Measurements from ENCODE around the gene NLGN3. TPM values are rescaled to one million over a fixed set of nuclear protein-coding genes. Genes with fewer than 3 reads are reported as not detected.

NLGN3 gene
- polyA plus RNA-seq, 1 donor from 2014 or later: 11.7 TPM

DNA sequence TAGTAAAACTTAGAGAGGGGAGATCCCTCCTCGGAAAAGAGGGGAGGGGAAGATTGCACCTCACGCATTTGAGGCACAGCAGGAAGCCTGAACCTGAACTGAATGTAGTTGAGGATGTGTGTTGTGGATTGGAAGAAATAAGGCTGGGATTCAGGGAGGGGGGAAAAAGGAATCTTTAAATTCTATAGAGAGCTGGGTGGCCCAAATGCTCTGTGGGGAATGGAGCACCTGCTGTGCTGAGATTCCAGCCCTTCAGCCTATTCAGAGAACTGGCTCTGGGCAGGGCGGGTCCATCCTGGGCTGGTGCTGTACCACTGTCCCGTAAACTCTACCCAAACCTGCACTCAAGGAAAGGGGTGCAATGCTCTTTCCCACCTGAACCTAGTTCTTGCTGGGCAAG lies 44.9 kb upstream of the NLGN3 start:
- Histone ChIP-seq H3K4me3 (ENCODE audit: low read length) (no peak overlapping the region), H2AFZ (ENCODE audit: low read depth, low read length) (no peak overlapping the region), H3K9me3 (ENCODE audit: low read length) (no peaks in the 10 kb centered on the region), H3K27ac (ENCODE audit: low read length) (no peak overlapping the region), H3F3A (ENCODE audit: insufficient read depth, low read length, poor library complexity, severe bottlenecking) (no peaks in the 10 kb centered on the region), H3K4me2 (ENCODE audit: low read length) (no peak overlapping the region), H3K27me3 (ENCODE audit: insufficient read depth, low read depth, low read length) (peaks cover 7% of the 10 kb centered on the region), H3K79me2 (replicated peaks; ENCODE audit: insufficient read depth, low read length) (no peaks in the 10 kb centered on the region), H3K9me2 (ENCODE audit: insufficient read depth, low read length) (no peaks in the 10 kb centered on the region), H3K9ac (ENCODE audit: low read length) (no peak overlapping the region), H4K20me1 (ENCODE audit: insufficient read depth) (no peaks in the 10 kb centered on the region), H3K36me3 (ENCODE audit: insufficient read depth, low read length) (no peaks in the 10 kb centered on the region)
- no peak for TF ChIP-seq MXI1 (conservative IDR thresholded peaks at IDR 0.05; ENCODE audit: poor library complexity, severe bottlenecking)
- TF ChIP-seq CTCF (IDR thresholded peaks at IDR 0.05; ENCODE audit: poor library complexity, severe bottlenecking): no peak
- no peak for TF ChIP-seq SMC3 (conservative IDR thresholded peaks at IDR 0.05; ENCODE audit: poor library complexity)
- no peak for TF ChIP-seq TAF1 (IDR thresholded peaks at IDR 0.05; ENCODE audit: low read depth)
- TF ChIP-seq RAD21 (conservative IDR thresholded peaks at IDR 0.05): no peak
- no peak for TF ChIP-seq EZH2 (IDR thresholded peaks at IDR 0.05; ENCODE audit: borderline replicate concordance, insufficient read depth, low read length, poor library complexity, severe bottlenecking)
- no peak for TF ChIP-seq POLR2AphosphoS5 (IDR thresholded peaks at IDR 0.05)

DNA sequence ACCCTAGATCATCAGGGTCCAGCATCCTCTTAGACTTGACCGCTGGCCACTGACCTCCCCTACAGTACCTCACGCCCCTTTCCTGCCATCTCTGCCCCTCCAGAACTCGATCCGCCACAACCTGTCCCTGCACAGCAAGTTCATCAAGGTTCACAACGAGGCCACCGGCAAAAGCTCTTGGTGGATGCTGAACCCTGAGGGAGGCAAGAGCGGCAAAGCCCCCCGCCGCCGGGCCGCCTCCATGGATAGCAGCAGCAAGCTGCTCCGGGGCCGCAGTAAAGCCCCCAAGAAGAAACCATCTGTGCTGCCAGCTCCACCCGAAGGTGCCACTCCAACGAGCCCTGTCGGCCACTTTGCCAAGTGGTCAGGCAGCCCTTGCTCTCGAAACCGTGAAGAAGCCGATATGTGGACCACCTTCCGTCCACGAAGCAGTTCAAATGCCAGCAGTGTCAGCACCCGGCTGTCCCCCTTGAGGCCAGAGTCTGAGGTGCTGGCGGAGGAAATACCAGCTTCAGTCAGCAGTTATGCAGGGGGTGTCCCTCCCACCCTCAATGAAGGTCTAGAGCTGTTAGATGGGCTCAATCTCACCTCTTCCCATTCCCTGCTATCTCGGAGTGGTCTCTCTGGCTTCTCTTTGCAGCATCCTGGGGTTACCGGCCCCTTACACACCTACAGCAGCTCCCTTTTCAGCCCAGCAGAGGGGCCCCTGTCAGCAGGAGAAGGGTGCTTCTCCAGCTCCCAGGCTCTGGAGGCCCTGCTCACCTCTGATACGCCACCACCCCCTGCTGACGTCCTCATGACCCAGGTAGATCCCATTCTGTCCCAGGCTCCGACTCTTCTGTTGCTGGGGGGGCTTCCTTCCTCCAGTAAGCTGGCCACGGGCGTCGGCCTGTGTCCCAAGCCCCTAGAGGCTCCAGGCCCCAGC lies 43.8 kb upstream of the NLGN3 start:
- Histone ChIP-seq H3K79me2 (replicated peaks; ENCODE audit: insufficient read depth, low read length) (no peaks in the 10 kb centered on the region), H3K9me2 (ENCODE audit: insufficient read depth, low read length) (no peaks in the 10 kb centered on the region), H2AFZ (ENCODE audit: low read depth, low read length) (no peak overlapping the region), H3K4me3 (ENCODE audit: low read length) (no peak overlapping the region), H3F3A (ENCODE audit: insufficient read depth, low read length, poor library complexity, severe bottlenecking) (no peaks in the 10 kb centered on the region), H3K9me3 (ENCODE audit: low read length) (no peaks in the 10 kb centered on the region), H4K20me1 (ENCODE audit: insufficient read depth) (no peaks in the 10 kb centered on the region), H3K4me2 (ENCODE audit: low read length) (no peak overlapping the region), H3K27me3 (ENCODE audit: insufficient read depth, low read depth, low read length) (peaks cover 7% of the 10 kb centered on the region), H3K36me3 (ENCODE audit: insufficient read depth, low read length) (no peaks in the 10 kb centered on the region), H3K27ac (ENCODE audit: low read length) (no peak overlapping the region), H3K9ac (ENCODE audit: low read length) (no peak overlapping the region)
- TF ChIP-seq RAD21 (conservative IDR thresholded peaks at IDR 0.05): no peak
- TF ChIP-seq MXI1 (conservative IDR thresholded peaks at IDR 0.05; ENCODE audit: poor library complexity, severe bottlenecking): no peak
- TF ChIP-seq POLR2AphosphoS5 (IDR thresholded peaks at IDR 0.05): no peak
- no peak for TF ChIP-seq TAF1 (IDR thresholded peaks at IDR 0.05; ENCODE audit: low read depth)
- no peak for TF ChIP-seq EP300 (conservative IDR thresholded peaks at IDR 0.05; ENCODE audit: poor library complexity, severe bottlenecking)
- no peak for TF ChIP-seq EZH2 (IDR thresholded peaks at IDR 0.05; ENCODE audit: borderline replicate concordance, insufficient read depth, low read length, poor library complexity, severe bottlenecking)
- no peak for TF ChIP-seq SMC3 (conservative IDR thresholded peaks at IDR 0.05; ENCODE audit: poor library complexity)
- no peak for TF ChIP-seq CTCF (IDR thresholded peaks at IDR 0.05; ENCODE audit: poor library complexity, severe bottlenecking)
- no peak for TF ChIP-seq REST (IDR thresholded peaks at IDR 0.05; ENCODE audit: borderline replicate concordance)

All from neural cell (in vitro differentiated cells).